ENCODE measurements around the gene TUBG1. TPM values are rescaled to one million over a fixed set of nuclear protein-coding genes. Genes with fewer than 3 reads are reported as not detected.

The TUBG1 gene
- total and polyA plus RNA-seq, 2 of the 8 experiments (the other 6 are each of a cell fraction or from before 2014, with no cell fraction given) = 109 to 208 TPM

- TF ChIP-seq E2F6 (IDR thresholded peaks at IDR 0.05) = peak; percentile 12; the same call in 1 of the 2 replicates
- 0 out of 2 replicates have a peak, but pooled peaks have one; percentile 51 for TF ChIP-seq BACH1 (IDR thresholded peaks at IDR 0.05; ENCODE audit: low read length)
- TF ChIP-seq MAFK (IDR thresholded peaks at IDR 0.05; ENCODE audit: low read depth, low read length) = no peak
- 0 out of 2 replicates have a peak, but pooled peaks have one; percentile 9 for TF ChIP-seq TCF12 (IDR thresholded peaks at IDR 0.05; ENCODE audit: low read depth, low read length)
- no peak for TF ChIP-seq JUN (IDR thresholded peaks at IDR 0.05; ENCODE audit: low read depth, low read length)
- 0 out of 2 replicates have a peak, but pooled peaks have one; percentile 47 for TF ChIP-seq SP1 (IDR thresholded peaks at IDR 0.05; ENCODE audit: low read depth, low read length)
- TF ChIP-seq GTF2F1 (IDR thresholded peaks at IDR 0.05; ENCODE audit: borderline replicate concordance, low read depth, low read length) = no peak
- TF ChIP-seq TAF1 (IDR thresholded peaks at IDR 0.05; ENCODE audit: low read depth, low read length) = peak; percentile 79
- peak; percentile 96; the same call in 1 of the 2 replicates for TF ChIP-seq ATF2 (IDR thresholded peaks at IDR 0.05; ENCODE audit: low read length)
Observed at GRCh38 chr17:42561897-42562387, 47.5 kb upstream of the TUBG1 start, which contains the start of gene COASY (continued).

Measured in H1 (cell line).